ENCODE measurements around the gene TEX51.

TEX51 gene
- total RNA-seq: 0 to 0.66 (median 0) reads per million in 17 experiments

GRCh38 chr2:126898636-126899035, at the start of gene TEX51:
Gene TEX51, plus strand, starts transcription at chr2:126898890. Its CDS starts 29 bp downstream, at chr2:126898919.
- DNase-seq: no peak

GRCh38 chr2:126849054-126849453, 49.6 kb upstream of the TEX51 start:
- DNase-seq: no peak

GRCh38 chr2:126849486-126849885, 49.2 kb upstream of the TEX51 start:
- no peak for DNase-seq

GRCh38 chr2:126849991-126850535, 48.6 kb upstream of the TEX51 start:
- DNase-seq: no peak

GRCh38 chr2:126850940-126851339, 47.8 kb upstream of the TEX51 start:
- no peak for DNase-seq

- DNase-seq: no peak
Observed at GRCh38 chr2:126851756-126852155, 46.9 kb upstream of the TEX51 start.

- DNase-seq: no peak
Observed at GRCh38 chr2:126852361-126852760, 46.3 kb upstream of the TEX51 start.

GRCh38 chr2:126855606-126856005, 43.1 kb upstream of the TEX51 start:
- DNase-seq: peak in 3 of 4 experiments; percentile 13 to 30 (median 20)

- DNase-seq: no peak
Observed at GRCh38 chr2:126856403-126856802, 42.3 kb upstream of the TEX51 start.

GRCh38 chr2:126857502-126857901, 41.2 kb upstream of the TEX51 start:
- DNase-seq: no peak

- no peak for DNase-seq
Observed at GRCh38 chr2:126858013-126858412, 40.7 kb upstream of the TEX51 start.

- no peak for DNase-seq
Observed at GRCh38 chr2:126858436-126858835, 40.3 kb upstream of the TEX51 start.

- no peak for DNase-seq
Observed at GRCh38 chr2:126858991-126859390, 39.7 kb upstream of the TEX51 start.

GRCh38 chr2:126859631-126860030, 39.1 kb upstream of the TEX51 start:
- no peak for DNase-seq

GRCh38 chr2:126860385-126860784, 38.3 kb upstream of the TEX51 start:
- DNase-seq: no peak

- no peak for DNase-seq
Observed at GRCh38 chr2:126862730-126863129, 36.0 kb upstream of the TEX51 start.

- no peak for DNase-seq
Observed at GRCh38 chr2:126863336-126864015, 35.2 kb upstream of the TEX51 start.

GRCh38 chr2:126864861-126865260, 33.8 kb upstream of the TEX51 start:
- no peak for DNase-seq

GRCh38 chr2:126866451-126866850, 32.2 kb upstream of the TEX51 start:
- DNase-seq: no peak

- no peak for DNase-seq
Observed at GRCh38 chr2:126874961-126875360, 23.7 kb upstream of the TEX51 start.

- DNase-seq: no peak
Observed at GRCh38 chr2:126876631-126877030, 22.1 kb upstream of the TEX51 start.

GRCh38 chr2:126877041-126877440, 21.6 kb upstream of the TEX51 start:
- no peak for DNase-seq

- no peak for DNase-seq
Observed at GRCh38 chr2:126877861-126878565, 20.7 kb upstream of the TEX51 start.

GRCh38 chr2:126878601-126879000, 20.1 kb upstream of the TEX51 start:
- no peak for DNase-seq
